ENCODE results near the gene MTHFD2L.
"Not testable (repeated sequence)": the region's sequence is repeated elsewhere in the genome, so short reads cannot be mapped to it uniquely, and the experiment has no call there.

Gene MTHFD2L

DNA sequence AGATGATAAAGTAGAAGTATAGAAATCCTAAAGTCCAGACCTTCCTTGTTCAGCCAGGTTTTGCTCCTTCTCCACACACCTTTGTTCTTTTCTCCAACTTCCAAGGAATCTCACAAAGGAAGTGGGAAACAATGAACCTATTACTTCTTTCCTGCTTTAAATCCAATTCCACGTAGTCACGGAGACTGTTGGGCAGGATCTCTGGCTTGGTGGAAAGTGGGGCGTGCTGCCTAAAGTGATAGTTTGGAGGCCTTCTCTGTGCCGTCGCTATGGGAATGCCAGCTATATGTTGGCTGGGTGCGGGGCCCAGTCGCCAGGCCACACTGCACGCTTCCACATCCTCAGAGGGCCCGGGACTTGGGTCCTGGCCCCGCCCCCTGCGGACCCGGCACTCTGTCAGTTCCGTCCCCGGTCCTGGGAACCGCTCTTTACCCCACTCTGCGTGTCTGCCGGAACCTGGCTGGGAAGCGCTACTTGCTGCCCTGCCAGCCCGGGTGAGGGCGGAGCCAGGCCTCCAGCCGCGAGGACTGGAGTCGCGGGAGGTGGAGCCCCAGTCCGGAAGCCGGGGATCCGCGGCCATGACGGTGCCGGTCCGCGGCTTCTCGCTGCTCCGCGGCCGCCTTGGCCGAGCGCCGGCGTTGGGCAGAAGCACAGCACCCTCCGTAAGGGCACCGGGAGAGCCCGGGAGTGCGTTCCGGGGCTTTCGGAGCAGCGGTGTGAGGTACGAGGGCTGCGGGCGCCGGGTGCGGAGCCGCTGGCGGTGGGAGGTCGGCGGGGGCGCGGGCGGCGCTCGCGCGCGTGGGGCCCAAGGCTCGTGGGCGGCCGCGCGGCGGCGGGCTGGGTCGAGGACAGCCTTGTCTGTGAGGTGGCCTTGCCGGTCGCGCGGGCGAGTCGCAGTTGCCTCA, at the start of gene MTHFD2L:
MTHFD2L (plus strand) TSS at position 558 of the 905 bp plus-strand sequence; CDS start at position 579, 21 bp downstream.
- intact Hi-C loops (cut with DNase I): no loop called here
- DNase-seq: peak; percentile 86 to 99 (median 92)

DNA sequence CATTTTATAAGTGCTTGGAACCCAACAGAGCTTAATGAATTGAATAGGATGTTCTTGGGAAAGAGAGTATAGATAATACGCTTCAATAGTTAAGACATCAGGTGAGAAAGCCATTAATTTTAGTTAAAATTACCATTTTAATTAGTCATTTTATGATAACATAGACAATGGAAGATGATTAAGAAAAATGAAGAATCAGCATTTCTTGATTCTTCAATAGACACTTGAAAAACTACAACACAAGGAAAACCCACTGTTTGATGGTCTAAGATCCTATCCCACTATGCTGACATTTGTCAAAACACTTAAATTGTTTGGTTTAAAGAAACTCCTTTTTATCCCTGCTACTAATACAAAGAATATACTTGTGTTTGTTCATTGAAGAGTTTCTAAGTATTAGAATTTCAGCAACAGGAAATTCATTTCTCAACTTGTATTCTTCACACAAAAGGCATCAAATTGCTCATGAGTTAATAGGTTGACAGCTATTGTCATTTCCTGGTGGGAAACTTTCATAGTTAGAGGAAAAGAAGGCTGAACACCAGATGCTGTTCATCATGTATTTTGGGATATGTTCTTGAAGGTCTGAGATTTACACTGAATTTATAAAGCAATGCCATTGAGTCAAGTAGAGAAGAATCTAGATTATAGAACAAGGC, 49.3 kb upstream of the MTHFD2L start:
- intact Hi-C loops (cut with DNase I): no loop called here
- DNase-seq: no peak

DNA sequence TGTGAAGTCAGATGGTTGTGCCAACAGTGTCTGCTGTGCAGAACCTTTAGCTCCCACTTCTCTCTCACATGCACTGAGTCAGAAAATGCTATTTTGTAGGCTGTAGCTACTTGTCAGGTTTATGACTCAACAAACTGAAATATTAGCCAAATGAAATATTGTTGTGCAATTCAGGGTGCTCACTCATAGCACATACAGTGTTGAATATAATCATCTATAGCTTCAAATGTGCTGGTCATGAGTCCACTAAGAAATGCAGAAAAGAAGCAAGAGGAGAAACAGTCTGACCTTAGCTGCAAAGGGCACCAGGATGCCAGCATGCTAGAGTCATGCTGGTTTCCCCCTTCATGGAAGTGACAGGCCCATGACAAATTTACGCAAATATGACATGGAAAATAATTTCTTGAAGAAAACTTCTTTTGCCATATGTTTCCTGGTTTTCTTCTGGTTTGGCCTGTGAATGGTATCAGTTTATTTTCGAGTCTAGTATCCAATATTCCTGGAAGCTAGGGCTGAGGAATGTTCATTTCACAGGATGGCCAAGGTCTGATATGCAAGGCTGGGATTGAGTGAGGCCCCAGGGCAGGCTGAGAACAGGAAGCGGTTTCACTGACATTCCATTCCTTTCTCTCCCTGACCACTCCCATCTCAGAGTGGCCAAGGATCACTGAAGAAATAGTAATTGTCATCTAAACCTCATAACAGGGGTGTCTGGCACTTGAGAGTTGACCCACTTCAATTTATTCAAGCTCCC, 48.6 kb upstream of the MTHFD2L start:
- intact Hi-C loops (cut with DNase I): no loop called here
- no peak for DNase-seq

DNA sequence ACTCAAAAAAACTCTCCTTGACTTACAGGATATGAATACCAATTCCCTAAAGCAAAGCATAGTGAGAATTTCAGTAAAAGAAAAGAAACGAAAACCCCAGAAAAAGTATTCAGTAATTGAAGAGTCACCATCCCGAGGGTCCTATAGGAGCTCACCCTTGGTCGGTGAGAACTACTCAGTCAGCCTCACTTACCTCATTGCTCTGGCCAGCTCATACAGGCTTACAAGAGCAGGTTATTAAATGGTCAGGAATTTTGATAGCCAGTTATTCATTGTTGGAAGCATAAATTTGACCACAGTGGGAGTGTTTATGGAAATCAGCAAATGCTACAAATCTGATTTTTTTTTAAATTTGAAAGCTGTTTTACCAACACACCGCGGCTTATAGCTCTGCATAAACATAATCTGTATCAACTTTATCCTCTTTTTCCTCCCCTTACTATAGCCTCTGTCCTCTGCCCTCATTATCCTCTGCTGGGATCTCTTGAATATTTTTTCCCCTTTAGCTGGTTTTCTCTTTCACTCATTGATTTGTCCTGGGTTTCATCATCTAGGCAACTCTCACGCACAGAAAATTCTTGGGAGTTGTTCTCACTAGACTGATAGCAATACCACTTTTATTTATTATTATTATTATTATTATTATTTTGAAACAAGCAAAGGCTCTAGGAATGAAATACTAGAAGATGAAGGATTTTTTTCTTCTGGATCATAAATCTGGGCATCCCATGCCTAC, 47.9 kb upstream of the MTHFD2L start:
- DNase-seq: no peak
- intact Hi-C loops (cut with DNase I): no loop called here

DNA sequence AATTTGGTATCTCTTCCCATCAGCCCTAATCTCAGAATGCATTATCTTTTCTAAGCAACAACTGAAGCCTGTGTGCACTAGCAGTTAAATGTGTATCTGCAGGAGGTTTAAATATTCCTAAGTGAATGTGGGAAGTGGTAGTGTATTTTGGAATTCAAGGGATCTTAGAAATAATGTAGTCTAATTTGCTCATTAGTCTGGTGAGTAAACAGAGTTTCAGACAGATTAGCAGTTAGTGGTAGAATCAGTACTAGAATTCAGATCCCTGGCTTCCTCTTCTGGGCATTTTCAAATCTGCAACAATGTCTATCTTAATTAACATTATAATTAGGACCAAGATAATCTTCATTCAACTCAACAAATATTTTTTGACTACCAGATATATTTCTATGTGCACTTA, 47.2 kb upstream of the MTHFD2L start:
- DNase-seq: no peak
- intact Hi-C loops (cut with DNase I): no loop called here

DNA sequence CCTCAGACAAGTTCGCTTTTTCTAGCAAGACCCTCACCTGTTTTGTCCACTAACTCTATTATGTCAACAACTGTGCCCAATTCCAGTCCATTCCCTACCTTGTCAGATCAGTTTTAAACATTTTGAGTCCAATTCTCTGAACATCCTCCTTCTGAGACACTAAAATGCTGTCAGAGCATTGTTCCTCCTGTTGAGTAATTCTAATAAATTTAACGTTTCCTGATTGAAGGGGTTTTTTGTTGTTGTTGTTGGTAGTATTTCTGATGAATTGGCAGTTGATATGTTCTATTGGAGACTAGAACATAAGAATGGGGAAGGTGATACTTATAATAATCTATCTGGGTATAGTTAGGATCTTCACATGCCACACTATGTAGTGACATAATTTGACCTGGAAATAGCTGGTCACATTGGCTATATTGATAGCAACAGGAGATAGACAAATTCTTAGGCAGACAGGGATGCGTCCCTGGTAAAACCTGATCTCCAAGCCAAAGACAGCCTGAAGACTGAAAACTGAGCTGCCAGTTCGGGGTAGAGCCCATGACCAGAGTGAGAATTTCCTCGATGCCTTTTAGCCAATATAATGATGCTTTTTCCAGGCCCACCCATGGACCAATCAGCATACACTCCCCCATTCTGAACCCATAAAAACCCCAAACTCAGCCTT, 46.5 kb upstream of the MTHFD2L start:
- no peak for DNase-seq
- intact Hi-C loops (cut with DNase I): no loop called here

DNA sequence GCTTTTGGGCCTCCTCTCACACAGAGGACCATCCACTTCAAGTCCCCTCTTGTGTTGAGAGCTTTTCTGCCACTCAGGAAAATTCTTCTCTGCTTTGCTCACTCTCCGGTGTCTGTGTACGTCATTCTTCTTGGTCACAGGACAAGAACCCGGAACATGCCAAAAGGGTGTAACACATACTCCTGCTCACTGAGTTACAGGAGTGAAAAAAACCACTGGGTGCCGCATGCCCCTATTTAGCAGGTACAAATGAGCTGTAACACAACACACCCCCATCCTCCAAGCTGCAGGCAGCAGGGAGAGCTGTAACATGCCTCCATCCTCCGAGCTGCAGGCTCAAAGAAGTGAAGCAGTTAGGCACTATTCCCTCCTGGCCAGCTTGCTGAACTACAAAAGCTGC, 45.9 kb upstream of the MTHFD2L start:
- intact Hi-C loops (cut with DNase I): no loop called here
- peak in 8 of 10 donors; percentile 18 to 89 (median 48) for DNase-seq

DNA sequence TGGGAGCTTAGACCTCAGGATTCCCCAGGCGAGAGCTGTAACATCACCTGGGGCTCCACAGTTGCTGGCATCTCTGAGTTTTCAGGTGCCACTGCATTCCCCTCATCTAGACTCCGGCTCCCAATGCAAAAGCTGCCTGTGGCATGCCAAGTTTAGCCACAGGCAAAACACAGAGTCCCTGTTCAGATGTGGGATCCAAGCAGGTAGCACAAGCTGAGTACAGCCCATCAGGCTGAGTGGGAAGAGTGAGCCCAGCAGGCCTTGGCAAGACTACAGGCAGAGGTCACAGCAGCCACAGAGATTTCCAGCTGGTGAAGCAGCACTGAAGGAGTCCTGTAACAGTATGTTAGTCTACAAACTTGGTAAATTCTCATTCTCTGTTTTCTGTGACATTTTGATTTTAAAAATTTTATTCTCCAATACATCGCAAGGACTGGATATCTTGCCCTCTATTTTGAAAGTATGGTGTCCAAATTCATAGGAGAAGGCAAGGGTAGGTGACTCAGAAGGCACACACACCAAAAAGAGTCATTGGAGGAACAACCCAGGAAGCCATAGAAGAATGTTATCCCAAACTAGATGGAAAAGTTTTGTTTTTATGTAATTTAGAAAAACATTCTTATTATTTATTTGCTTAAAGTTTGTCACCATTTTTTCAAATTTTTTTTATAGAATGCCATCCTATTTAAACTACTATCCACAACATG, 45.4 kb upstream of the MTHFD2L start:
- intact Hi-C loops (cut with DNase I): no loop called here
- DNase-seq: peak in 5 of 10 donors; percentile 10 to 86 (median 67)

DNA sequence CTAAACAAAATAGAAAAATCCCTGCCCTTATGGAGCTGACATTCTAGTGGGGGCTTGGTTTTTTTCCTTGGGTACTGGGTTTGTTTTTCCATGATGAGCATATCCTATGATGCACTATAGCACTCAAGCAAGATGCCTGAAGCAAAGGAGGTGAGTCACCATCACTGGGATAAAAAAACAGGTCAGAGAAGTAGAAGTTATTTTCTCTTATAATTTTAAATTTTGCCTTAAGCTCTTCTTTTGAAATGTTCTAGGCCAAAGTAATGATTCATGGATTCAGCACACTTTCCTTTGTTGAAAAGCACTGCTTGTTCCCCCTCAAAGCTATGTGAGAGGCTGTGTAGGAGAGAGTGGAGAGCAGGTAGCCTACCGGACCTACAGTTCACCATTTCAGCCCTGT, 43.7 kb upstream of the MTHFD2L start:
- no peak for DNase-seq
- intact Hi-C loops (cut with DNase I): no loop called here

DNA sequence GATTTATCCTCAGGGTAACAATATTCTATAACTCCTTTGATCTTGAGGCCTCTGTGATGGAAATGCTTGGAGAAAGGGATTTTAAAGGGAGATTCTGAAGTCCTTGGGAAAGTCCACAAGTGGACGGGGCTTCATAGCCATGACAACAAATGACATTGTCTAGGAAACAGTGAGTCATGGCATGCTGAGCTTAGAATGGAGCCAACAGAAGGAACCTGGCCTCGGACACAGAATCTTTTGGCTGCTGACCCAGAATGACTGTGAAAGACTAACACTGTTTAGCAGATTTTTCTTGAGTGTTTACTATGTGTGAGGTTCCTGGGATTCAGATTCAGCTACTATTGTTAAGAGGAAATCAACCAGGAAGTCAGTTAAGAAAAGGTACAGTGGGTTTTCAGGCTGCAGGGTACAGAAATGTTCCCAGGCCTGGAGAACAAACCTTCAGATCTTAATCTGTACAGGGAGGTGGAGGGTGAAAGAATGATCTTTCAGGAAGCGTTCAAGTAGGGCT, 40.8 kb upstream of the MTHFD2L start:
- peak in 6 of 10 donors; percentile 23 to 80 (median 34) for DNase-seq
- intact Hi-C loops (cut with DNase I): no loop called here

DNA sequence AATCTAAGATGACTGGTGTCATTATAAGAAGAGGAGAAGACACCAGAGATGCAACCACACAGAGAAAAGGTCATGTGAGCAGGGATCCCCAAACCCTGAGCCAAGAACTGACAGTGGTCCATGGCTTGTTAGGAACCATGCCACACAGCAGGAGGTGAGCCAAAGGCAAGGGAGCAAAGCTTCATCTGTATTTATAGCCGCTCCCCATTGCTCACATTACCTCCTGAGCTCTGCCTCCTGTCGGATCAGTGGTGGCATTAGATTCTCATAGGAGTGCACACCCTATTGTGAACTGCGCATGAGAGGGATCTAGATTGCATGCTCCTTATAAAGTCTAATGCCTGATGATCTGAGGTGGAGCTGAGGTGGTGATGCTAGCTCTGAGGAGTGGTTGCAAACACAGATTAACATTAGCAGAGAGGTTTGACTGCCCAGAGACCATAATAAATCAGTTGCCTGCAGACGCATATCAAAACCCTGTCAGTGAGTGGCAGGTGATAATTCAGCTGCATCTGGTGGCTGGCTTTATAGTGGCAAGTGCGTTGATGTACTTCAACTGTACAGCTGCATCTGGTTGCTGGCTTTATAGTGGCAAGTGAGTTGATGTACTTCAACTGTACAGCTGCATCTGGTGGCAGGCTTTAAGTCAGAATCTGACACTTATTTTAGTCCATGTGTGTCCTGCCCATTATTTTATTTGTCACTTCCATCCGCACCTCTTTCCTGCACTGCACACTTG, 39.1 kb upstream of the MTHFD2L start:
- no peak for DNase-seq
- intact Hi-C loops (cut with DNase I): no loop called here

DNA sequence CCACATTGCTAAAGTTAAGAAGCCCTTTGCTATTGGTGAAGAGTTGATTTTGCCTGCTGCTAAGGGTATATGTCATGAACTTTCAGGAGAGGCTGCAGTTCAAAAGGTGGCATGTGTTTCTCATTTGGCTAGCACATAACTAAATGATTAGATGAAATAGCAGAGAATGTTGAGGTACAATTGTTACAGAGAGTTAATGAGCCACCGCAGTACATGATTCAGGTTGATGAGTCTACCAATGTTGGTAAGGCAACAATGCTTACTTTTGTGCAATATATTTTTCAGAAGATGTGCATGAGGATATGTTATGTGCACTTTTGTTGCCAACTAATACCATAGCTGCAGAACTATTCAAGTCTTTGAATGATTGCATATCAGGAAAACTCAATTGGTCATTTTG, 37.8 kb upstream of the MTHFD2L start:
- intact Hi-C loops (cut with DNase I): no loop called here
- DNase-seq: no peak

DNA sequence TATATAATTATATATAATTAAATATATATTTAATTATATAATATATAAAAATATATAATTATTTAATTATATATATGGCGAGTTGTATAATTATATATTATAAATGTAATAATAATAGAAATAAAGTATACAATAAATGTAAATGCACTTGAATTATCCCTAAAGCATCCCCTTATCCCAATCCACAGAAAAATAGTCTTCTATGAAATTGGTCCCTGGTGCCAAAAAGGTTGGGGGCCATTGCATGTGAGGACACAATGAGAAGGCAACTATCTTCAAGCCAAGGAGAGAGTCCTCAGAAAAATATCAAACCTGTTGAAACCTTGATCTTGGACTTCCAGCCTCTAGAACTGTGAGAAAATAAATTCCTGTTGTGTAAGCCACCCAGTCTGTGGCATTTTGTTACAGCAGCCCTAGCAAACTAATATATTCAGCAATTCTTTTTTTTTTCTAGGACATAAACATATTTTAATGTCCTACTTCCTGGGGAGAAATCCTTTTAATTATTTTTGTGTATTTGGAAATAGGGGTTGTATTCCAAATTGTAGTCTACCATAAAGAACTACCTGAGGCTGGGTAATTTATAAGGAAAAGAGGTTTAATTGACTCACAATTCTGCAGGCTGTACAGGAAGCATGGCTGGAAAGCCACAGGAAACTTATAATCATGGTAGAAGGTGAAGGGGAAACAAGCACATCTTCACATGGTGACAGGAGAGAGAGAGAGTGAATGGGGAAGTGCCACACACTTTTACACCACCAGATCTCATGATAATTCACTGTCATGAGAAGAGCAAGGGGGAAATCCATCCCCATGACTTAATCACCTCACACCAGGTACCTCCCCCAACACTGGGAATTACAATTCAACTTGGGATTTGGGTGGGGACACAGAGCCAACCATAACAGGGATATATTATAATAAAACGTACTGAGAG, 36.0 kb upstream of the MTHFD2L start:
- intact Hi-C loops (cut with DNase I): no loop called here
- DNase-seq: no peak

DNA sequence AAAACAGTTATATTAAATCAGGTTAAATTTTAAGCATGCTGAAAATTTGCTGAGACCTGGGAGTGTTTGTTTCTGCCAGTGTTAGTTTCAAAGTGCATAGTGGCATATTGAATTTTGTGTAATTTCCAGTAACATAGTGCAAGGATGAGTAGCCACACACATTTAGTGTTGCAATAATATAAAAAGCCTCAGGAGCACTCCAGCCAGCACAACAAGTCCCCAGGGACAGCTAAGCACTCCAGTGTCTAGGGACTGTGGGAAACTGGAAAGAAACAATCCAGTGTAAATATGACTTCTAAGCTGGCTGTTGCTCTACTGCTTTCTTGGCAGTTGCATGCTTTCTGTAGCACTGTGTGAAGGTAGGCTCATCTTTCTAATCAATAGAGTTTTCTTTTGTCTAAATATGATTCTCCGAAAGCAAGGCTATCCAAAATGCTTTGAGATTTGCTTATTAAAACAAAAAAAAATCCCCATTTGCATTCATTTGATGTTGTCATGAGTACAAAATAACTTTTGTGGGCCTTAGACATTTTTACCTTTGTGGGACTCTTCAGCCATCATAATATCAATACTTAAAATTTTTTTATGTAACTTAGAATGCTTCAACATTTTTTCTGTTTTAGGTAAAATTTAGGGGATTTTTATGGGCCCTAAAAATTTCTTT, 34.7 kb upstream of the MTHFD2L start:
- no peak for DNase-seq
- intact Hi-C loops (cut with DNase I): no loop called here

DNA sequence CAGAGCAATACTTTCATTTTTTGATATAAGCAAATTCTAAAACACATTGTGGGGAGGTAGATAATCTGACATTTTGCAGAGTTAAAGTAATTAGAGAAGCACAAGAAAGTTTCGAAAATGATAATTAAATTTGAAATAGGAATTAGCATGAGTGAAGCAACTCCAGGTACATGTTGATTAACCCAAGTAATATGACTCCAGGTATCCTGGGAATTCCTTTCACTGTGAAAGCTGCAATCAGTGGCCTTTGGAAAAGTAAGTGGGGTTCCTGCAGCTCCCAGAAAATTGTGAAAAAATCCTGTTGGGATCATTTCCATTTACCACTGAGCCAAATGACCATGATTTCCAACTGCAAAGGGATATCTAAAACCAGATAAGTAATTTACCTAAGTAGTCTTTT, 32.9 kb upstream of the MTHFD2L start:
- DNase-seq: no peak
- intact Hi-C loops (cut with DNase I): no loop called here

DNA sequence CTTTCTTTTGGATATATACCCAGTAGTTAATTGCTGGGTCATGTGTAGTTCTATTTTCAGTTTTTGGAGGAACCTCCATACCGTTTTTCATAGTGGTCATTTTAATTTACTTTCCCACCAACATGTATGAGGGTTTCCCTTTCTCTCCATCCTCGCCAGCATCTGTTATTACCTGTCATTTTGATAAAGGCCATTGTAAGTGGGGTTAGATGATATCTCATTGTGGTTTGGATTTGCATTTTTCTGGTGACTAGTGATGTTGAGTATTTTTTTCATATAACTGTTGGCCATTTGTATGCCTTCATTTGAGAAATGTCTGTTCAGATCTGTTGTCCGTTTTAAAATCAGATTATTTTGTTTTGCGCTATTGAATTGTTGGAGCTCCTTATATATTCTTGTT, 30.2 kb upstream of the MTHFD2L start:
- DNase-seq: no peak
- intact Hi-C loops (cut with DNase I): no loop called here

DNA sequence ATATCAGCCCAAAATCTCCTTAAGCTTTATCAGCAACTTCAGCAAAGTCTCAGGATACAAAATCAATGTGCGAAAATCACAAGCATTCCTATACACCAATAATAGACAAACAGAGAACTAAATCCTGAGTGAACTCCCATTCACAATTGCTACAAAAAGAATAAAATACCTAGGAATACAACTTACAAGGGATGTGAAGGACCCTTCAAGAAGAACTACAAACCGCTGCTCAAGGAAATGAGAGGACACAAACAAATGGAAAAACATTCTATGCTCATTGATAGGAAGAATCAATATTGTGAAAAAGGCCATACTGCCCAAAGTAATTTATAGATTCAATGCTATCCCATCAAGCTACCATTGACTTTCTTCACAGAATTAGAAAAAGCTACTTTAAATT, 27.1 kb upstream of the MTHFD2L start:
- intact Hi-C loops (cut with DNase I): loop anchor here (10.0 kb wide), 1 partner anchor 536 kb away; no protein-coding TSS in a partner anchor
- not testable (repeated sequence) for DNase-seq

Data from posterior cingulate gyrus (tissue), 11 donors.